ENCODE results near the gene CREB3L2. TPM values are rescaled to one million over a fixed set of nuclear protein-coding genes. Genes with fewer than 3 reads are reported as not detected.

CREB3L2 gene
- total RNA-seq, 2 experiments from 2014 or later: 22.7 to 79.0 TPM

- Histone ChIP-seq H3K27ac (ENCODE audit: low read depth, low read length, poor library complexity, severe bottlenecking) (no peak overlapping the region), H3K9me2 (ENCODE audit: insufficient read depth, low read length) (no peaks in the 10 kb centered on the region), H3K4me2 (ENCODE audit: low read length) (no peak overlapping the region), H3K79me2 (ENCODE audit: insufficient read depth, low read depth, low read length) (no peaks in the 10 kb centered on the region; the same call in 1 of the 2 replicates), H2AFZ (ENCODE audit: low read length) (no peak overlapping the region), H3K36me3 (ENCODE audit: insufficient read depth, low read length) (peaks cover 14% of the 10 kb centered on the region), H3K4me3 (ENCODE audit: low read depth, low read length, poor library complexity, severe bottlenecking) (no peak overlapping the region), H3K4me1 (ENCODE audit: insufficient read depth, low read length, poor library complexity, severe bottlenecking) (no peaks in the 10 kb centered on the region), H3K9me3 (ENCODE audit: low read length) (no peaks in the 10 kb centered on the region), H4K20me1 (ENCODE audit: insufficient read depth, low read length) (no peaks in the 10 kb centered on the region)
- CTCF ChIA-PET (ENCODE audit: unreplicated experiment): interaction anchor here (1.2 kb wide), 1 partner anchor 66 kb away, joined by 4 read pairs; no protein-coding TSS in a partner anchor
- TF ChIP-seq EZH2phosphoT487 (IDR thresholded peaks at IDR 0.05; ENCODE audit: borderline replicate concordance, low read depth, low read length) (no peak), CTCF (conservative IDR thresholded peaks at IDR 0.05; ENCODE audit: low read length) (no peak)
- POLR2A ChIA-PET: interaction anchor here (1.2 kb wide), 1 partner anchor 85 kb away, joined by 5 read pairs; no protein-coding TSS in a partner anchor
- no TSS peak for BruUV-seq (replicated peaks)
- intact Hi-C loops (cut with micrococcal nuclease; ENCODE audit: unreplicated experiment): no loop called here
- DNase-seq (ENCODE audit: low spot score): no peak
Observed at GRCh38 chr7:137920637-137921399, 81.1 kb downstream of the CREB3L2 start.

- BruUV-seq (replicated peaks): no TSS peak
- Histone ChIP-seq H3K4me3 (ENCODE audit: low read depth, low read length, poor library complexity, severe bottlenecking) (no peak overlapping the region), H3K4me2 (ENCODE audit: low read length) (no peak overlapping the region), H3K36me3 (ENCODE audit: insufficient read depth, low read length) (peaks cover 19% of the 10 kb centered on the region), H4K20me1 (ENCODE audit: insufficient read depth, low read length) (no peaks in the 10 kb centered on the region), H3K27ac (ENCODE audit: low read depth, low read length, poor library complexity, severe bottlenecking) (no peak overlapping the region), H3K9me3 (ENCODE audit: low read length) (no peaks in the 10 kb centered on the region), H2AFZ (ENCODE audit: low read length) (no peak overlapping the region), H3K79me2 (ENCODE audit: insufficient read depth, low read depth, low read length) (no peaks in the 10 kb centered on the region; the same call in 1 of the 2 replicates), H3K9me2 (ENCODE audit: insufficient read depth, low read length) (no peaks in the 10 kb centered on the region), H3K4me1 (ENCODE audit: insufficient read depth, low read length, poor library complexity, severe bottlenecking) (no peaks in the 10 kb centered on the region)
- ChIA-PET POLR2A (no interaction called here), CTCF (ENCODE audit: unreplicated experiment) (interaction anchor here (1.2 kb wide), 1 partner anchor 67 kb away, joined by 4 read pairs; no protein-coding TSS in a partner anchor)
- DNase-seq (ENCODE audit: low spot score): no peak
- intact Hi-C loops (cut with micrococcal nuclease; ENCODE audit: unreplicated experiment): no loop called here
- TF ChIP-seq CTCF (conservative IDR thresholded peaks at IDR 0.05; ENCODE audit: low read length): no peak
- no peak for TF ChIP-seq EZH2phosphoT487 (IDR thresholded peaks at IDR 0.05; ENCODE audit: borderline replicate concordance, low read depth, low read length)
Observed at GRCh38 chr7:137919987-137920386, 81.9 kb downstream of the CREB3L2 start.

Measured in OCI-LY7 (cell line).